Lower leg skin (tissue), 3 donors: ENCODE data around the gene TCN1.

Source experiments
- CTCF ChIP-seq, 3 donors: fragments of 450-650 bp; IDR thresholded peaks; one replicate each; pipeline ENCODE4 v1.5.1; 2016; ENCODE audit warnings: antibody characterized with exemption in 3 of 3, mild to moderate bottlenecking in 3 of 3, moderate library complexity in 2 of 3
- POLR2A ChIP-seq, 2 donors: fragments of 450-650 bp; IDR thresholded peaks; one replicate each; pipeline ENCODE4 v1.6.1; 2016 to 2017; ENCODE audit warnings: antibody characterized with exemption in 2 of 2, mild to moderate bottlenecking in 1 of 2, moderate library complexity in 1 of 2

DNA sequence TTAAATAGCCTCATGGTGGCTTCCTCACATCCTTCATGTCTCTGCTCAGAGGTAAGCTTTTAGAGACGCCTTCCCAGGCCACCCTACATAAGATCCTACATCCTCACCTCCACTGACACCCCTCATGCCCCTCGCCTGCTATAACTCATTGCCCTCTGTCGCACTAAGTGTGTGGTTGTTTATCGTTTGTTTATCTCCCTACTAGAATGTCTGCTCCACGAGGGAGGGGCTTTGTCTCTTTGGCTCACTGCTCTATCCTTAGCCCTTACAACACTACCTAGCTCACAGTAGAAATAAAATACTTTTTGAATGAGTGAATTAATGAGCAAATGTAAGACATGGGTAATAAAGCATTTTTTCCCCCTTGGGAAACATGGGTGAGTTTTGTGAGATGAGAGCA, 19.7 kb downstream of the TCN1 start:
- TF ChIP-seq CTCF (IDR thresholded peaks at IDR 0.05) (no peak), POLR2A (IDR thresholded peaks at IDR 0.05) (no peak)
